G401 (cell line): ENCODE measurements around the gene COL6A2. TPM values are rescaled to one million over a fixed set of nuclear protein-coding genes. Genes with fewer than 3 reads are reported as not detected.
"Not testable (repeated sequence)": the region's sequence is repeated elsewhere in the genome, so short reads cannot be mapped to it uniquely, and the experiment has no call there.

Experiments used
- DNase-seq: peaks from one replicate; pipeline ENCODE4 v3.0.0-alpha.2; 2015; ENCODE audit warnings: low spot score
- in situ Hi-C: cut with HindIII; loops from 2 replicates; pipeline ENCODE4 v1.10.0; 2016; ENCODE audit warnings: low sequenced_read_pairs, mixed read lengths
- total RNA-seq: library from RNA; depleted of rRNA; stranded (reverse); fragments of >200 nt; shearing (Covaris generic); gene quantifications from 2 replicates; pipeline ENCODE4 v1.2.3, GENCODE V29; 2014

COL6A2 gene
- total RNA-seq, 1 experiment from 2014 or later, result 79.2 TPM

- DNase-seq, result no peak
- in situ Hi-C loops, result no loop called here
Measured at GRCh38 chr21:46159390-46159789, 61.5 kb downstream of the COL6A2 start.

GRCh38 chr21:46159841-46160656 lies 62.1 kb downstream of the COL6A2 start:
- in situ Hi-C loops, result no loop called here
- no peak for DNase-seq

- DNase-seq, result no peak
- in situ Hi-C loops, result no loop called here
Measured at GRCh38 chr21:46160657-46160906, 62.7 kb downstream of the COL6A2 start.

DNA sequence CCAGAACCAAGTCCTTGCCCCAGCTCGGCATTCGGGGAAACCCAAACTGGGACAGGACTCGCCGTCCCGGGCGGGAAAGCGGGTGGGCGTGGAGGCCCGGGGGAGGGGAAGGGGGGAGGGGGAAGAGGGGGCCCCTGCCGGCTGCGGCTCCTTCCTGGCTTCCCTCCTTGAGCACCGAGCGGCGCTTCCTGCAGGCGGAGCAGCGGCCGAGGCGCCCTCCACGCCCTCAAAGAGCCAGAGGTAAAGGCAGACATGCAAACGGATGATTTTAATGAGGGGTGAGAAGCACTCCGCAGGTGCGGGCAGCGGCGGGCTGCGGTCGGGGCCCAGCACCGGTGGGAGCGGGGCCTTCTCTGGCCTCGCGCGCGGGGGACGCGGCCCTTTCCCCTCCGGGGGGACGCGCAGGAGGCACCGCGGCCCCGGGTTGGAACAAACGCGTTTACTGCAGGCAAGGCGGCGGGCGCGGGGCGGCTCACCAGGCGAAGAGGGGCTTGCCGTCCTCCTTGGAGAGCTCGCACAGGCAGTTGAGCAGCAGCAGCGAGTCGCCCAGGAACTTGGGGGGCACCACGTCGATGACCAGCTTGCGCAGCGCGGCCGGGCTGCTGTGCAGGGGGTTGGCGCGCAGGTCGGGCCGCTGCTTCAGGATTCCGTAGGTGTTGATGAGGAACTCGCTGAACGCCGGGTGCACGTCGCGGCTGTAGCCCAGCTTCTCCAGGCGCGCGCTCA lies 63.2 kb downstream of the COL6A2 start:
- in situ Hi-C loops, result no loop called here
- no peak for DNase-seq

DNA sequence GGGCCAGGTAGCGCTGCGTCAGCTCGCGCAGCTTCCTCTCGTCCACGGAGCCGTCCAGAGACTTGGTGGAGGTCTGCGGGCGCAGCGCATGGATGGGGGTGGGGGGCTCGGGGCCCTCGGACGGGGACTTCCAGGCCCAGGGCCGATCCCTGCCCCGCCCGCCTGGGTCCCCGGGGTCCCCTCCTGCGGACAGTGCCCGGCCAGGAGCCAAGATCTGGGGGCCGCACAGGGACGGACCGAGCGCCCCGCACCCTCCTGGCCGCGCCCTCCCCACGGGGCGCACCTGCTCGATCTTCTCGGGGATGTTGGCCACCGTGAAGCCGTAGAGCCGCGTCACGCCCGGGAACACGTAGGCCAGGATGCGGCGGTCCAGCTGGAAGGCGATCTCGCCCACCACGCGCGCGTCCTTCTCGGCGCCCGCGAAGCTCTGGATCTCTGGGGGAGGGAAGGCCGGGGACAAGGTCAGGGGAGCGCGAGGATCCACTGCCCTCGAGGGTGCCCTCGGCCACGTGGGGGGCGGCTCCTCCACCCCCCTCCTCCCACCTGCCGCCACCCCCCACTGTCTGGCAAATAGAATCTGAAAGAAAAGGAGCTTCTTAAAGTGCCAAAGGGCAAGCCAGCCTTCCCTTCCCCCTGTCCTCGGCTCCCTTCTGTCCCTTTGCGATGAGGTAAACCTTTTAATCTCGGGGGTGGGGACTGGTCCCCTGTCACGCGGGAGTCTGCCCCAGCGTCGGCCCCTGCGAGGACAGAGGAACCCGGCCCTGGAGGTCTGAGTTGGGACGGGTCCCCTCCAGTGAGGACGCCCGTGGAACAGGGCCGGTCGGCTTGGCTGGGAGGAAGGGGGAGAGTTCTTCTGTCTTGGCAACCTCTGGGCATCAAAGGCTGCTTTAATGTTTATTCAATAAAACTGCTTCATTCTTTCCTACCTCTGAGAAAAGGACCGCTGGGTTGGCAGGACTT lies 64.0 kb downstream of the COL6A2 start:
- DNase-seq, result no peak
- in situ Hi-C loops, result no loop called here

DNA sequence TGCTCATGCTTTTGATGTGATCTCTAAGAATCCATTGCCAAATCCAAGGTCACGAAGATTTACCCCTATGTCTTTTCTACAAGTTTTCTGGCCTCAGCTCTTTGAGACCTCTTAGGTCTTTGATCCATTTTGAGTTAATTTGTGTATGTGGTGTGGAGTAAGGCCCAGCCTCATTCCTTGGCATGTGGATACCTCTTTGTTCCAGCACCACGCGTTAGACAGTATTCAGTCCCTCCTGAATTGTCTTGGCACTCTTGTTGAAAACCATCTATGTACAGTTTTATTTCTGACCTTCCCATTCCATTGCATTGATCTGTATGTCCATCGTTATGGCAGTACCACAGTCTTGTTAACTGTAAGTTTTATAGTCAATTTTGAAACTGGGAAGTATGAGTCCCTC lies 65.5 kb downstream of the COL6A2 start:
- no peak for DNase-seq
- in situ Hi-C loops, result no loop called here

DNA sequence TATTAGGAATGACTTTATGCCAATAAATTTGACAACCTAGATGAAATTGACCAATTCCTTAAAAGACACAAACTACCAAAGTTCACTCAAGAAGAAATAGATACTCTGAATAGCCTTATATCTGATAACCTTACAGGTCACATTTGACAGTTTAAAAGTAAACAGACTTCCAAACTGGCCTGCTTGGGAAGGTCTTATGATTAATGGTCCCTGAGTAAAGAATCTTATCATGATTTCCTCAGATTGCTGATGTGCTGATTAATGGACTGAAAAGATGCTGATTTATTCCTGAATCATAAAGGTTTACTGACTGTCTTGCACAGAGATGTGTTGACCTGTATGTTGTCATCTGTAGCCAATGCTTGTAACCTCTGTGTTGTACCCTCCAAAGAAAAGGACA lies 67.2 kb downstream of the COL6A2 start:
- in situ Hi-C loops, result no loop called here
- DNase-seq, result no peak

DNA sequence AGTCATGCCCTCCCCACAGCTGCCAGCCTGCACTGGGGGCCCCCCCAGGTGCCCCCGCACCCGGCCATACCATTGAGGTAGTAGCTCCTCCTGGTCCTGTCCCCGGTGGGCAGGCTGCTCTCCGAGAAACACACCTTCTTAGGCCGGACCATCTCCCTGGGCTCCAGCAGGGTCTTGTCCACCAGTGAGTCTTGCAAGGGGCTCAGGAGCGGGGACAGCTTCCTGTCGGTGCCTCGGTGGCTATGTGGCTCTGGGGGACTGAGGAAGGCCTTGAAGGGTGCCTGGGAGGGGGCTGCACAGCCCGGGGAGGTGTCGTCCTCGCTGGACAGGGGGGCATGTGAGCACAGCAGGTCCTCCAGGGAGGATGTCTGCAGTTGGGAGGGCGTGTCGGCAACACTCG lies 70.3 kb downstream of the COL6A2 start:
- in situ Hi-C loops, result no loop called here
- no peak for DNase-seq

DNA sequence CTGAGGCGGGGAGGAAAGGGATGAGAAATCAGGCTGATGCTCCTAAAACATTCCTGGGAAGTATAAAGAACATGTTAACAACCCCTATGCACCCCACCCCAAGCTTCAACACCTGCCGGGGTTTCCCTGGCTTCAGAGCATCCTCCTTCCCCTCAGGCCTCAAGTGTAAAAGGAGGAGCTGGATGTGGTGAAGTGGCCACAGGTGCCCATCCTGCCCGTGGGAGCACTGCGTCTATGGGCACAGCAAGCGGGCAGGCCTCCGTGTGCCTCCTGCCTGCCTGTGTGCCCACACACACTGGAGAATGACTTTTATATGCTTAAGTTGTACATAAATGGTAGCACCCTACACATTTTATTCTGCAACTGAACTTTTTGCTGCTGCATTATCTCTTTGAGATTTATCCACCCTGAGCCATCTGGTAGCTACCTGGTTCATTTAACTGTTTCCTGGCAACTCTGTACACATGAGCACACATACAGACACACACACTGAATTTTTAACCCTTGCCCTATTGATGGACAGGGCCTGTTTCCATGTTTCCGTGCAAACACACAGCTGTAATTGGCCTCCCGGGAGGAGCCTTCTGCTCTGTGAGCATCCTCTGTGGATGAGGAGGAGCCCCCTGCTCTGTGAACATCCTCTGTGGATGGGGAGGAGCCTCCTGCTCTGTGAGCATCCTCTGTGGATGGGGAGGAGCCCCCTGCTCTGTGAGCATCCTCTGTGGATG lies 70.9 kb downstream of the COL6A2 start:
- no peak for DNase-seq
- in situ Hi-C loops, result no loop called here

DNA sequence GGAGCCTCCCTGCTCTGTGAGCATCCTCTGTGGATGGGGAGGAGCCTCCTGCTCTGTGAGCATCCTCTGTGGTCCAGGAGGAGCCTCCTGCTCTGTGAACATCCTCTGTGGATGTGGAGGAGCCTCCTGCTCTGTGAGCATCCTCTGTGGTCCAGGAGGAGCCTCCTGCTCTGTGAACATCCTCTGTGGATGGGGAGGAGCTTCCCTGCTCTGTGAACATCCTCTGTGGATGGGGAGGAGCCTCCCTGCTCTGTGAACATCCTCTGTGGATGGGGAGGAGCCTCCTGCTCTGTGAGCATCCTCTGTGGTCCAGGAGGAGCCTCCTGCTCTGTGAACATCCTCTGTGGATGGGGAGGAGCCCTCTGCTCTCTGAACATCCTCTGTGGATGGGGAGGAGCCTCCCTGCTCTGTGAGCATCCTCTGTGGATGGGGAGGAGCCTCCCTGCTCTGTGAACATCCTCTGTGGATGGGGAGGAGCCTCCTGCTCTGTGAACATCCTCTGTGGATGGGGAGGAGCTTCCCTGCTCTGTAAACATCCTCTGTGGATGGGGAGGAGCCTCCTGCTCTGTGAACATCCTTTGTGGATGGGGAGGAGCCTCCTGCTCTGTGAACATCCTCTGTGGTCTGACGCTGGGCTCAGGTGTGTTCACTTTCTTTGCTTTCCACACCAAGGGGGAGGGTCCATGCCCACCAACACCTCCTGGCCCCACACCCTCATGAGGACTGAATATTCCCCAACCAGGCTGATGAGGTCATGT lies 72.7 kb downstream of the COL6A2 start:
- in situ Hi-C loops, DNase-seq: not testable (repeated sequence)

DNA sequence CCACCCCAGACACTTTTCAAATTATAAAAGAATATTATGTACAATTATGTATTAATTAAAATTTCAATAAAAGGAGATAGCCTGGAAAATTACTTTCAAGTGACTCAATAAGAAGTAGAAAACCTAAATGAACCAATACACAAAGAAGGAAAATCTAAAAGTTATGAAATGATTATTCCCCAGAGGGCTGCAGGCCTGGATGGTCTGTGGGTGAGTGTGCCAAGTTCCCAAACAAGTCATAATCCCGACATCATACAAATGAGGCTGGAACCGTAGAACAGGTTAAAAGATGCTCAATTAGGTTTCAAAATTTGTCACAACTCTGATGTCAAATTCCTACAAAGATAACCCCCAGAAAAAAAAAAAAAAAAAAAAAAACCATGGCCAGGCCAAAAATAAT lies 73.7 kb downstream of the COL6A2 start:
- DNase-seq, result no peak
- in situ Hi-C loops, result no loop called here

- in situ Hi-C loops, result no loop called here
- no peak for DNase-seq
Measured at GRCh38 chr21:46171996-46172862, 74.3 kb downstream of the COL6A2 start.

DNA sequence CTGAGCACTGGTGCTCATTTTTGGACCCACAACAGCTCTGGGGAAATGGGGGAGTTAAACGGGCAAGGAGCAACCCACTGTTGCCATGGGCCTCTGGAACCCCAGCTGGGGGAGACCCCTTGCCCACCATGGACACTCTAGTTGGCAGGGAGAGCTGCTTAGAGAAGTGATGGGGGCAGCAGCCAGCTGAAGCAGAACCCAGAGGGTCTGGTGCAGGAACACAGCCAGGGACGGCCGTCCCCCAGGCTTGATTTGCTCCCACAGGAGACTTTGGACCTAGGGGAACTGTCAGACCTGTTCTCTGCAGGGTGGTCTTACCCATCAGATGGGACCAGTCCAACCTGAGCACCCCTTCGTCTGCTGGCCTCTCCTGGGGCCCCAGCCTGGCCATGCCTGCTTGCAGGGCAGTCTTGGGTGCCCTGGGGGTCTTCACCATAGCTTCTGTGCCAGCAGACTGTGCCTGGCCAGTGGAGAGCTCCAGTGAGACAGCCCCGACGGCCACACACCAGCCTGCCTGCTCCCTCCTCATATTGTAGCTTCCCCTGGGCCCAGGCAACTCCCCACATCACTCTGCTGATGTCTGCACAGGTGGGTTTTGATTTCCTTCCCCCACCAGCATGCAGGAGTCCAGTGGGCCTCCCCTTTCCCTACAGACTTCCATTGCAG lies 75.1 kb downstream of the COL6A2 start:
- DNase-seq, result no peak

DNA sequence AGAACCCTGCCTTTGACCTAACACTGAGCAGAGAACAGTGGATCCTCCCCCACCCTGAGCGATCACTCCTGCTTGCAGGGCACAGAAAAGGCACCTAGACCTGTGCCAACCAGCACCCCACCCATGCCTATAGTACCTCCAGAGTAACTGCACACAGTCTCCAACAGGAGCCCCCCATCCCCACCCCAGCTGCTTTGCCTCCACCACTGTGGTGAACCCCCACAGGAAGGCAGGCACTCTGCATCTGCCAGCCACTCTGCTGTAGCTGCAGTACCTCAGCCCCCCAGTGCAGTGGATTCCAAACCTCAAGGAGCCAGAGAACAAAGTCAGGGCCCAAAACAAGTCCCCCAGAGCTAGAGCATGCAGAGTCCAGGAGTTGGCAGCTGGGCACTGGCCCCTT lies 75.7 kb downstream of the COL6A2 start:
- no peak for DNase-seq
- in situ Hi-C loops, result no loop called here

More for the DNA sequence above, 75.1 kb downstream of the COL6A2 start:
- in situ Hi-C loops, result no loop called here

- DNase-seq, in situ Hi-C loops: not testable (repeated sequence)
Measured at GRCh38 chr21:46176443-46177129, 78.7 kb downstream of the COL6A2 start.

DNA sequence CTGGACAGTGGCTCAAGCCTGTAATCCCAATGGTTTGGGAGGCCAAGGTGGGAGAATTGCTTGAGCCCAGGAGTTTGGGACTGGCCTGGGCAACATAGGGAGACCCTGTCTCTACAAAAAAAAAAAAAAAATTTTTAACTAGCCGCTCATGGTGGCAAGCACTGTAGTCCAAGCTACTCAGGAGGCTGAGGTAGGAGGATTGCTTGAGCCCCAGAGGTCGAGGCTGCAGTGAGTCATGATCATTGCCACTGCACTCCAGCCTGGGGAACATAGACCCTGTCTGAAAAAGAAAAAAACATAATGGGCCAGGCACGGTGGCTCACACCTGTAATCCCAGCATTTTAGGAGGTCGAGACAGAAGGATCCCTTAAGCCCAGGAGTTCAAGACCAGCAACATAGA lies 81.0 kb downstream of the COL6A2 start:
- in situ Hi-C loops, result no loop called here
- no peak for DNase-seq
